Nephron (organoid): ENCODE results near the gene SCT.

ENCODE experiments used
- H3K27ac Mint-ChIP-seq, 3 experiments: 2 replicates each; pipeline ENCODE4 v1.8.0; 2020; ENCODE audit warnings: mixed read lengths in 3 of 3, mild to moderate bottlenecking in 2 of 3, moderate library complexity in 1 of 3
- H3K27me3 Mint-ChIP-seq: 2 replicates; pipeline ENCODE4 v1.8.0; 2021; ENCODE audit warnings: low read depth, mild to moderate bottlenecking, moderate library complexity, mixed read lengths
- H3K36me3 Mint-ChIP-seq: 2 replicates; pipeline ENCODE4 v1.8.0; 2020; ENCODE audit warnings: low read depth, mixed read lengths
- H3K4me1 Mint-ChIP-seq: 2 replicates; pipeline ENCODE4 v1.8.0; 2020; ENCODE audit warnings: mixed read lengths
- H3K4me3 Mint-ChIP-seq, 3 experiments: 2 replicates each; pipeline ENCODE4 v1.8.0; 2020; ENCODE audit warnings: mild to moderate bottlenecking in 3 of 3, mixed read lengths in 3 of 3, moderate library complexity in 2 of 3
- H3K9me3 Mint-ChIP-seq: 2 replicates; pipeline ENCODE4 v1.8.0; 2020; ENCODE audit warnings: mixed read lengths
- CTCF ChIP-seq, 3 experiments: fragments of 200-600 bp; sonication (generic); IDR thresholded peaks; one replicate each; pipeline ENCODE4 v1.5.0; 2021; ENCODE audit warnings: antibody characterized with exemption in 3 of 3; ENCODE audit not compliant: unreplicated experiment in 3 of 3

The SCT gene

GRCh38 chr11:620935-621814, 5.8 kb downstream of the SCT start:
- Mint-ChIP-seq H3K27me3 (peaks cover 14% of the 10 kb centered on the region), H3K36me3 (no peaks in the 10 kb centered on the region), H3K27ac (no peak overlapping the region), H3K4me1 (no peaks in the 10 kb centered on the region), H3K4me3 (no peak overlapping the region), H3K9me3 (no peaks in the 10 kb centered on the region)
- TF ChIP-seq CTCF (IDR thresholded peaks at IDR 0.05; ENCODE audit: unreplicated experiment in 3 of 3), result no peak

GRCh38 chr11:620201-620600, 6.8 kb downstream of the SCT start:
- Mint-ChIP-seq H3K4me1 (peaks cover 5% of the 10 kb centered on the region), H3K36me3 (no peaks in the 10 kb centered on the region), H3K9me3 (no peaks in the 10 kb centered on the region), H3K27me3 (peaks cover 9% of the 10 kb centered on the region), H3K27ac (no peak overlapping the region), H3K4me3 (no peak overlapping the region)
- TF ChIP-seq CTCF (IDR thresholded peaks at IDR 0.05; ENCODE audit: unreplicated experiment in 3 of 3), result no peak

DNA sequence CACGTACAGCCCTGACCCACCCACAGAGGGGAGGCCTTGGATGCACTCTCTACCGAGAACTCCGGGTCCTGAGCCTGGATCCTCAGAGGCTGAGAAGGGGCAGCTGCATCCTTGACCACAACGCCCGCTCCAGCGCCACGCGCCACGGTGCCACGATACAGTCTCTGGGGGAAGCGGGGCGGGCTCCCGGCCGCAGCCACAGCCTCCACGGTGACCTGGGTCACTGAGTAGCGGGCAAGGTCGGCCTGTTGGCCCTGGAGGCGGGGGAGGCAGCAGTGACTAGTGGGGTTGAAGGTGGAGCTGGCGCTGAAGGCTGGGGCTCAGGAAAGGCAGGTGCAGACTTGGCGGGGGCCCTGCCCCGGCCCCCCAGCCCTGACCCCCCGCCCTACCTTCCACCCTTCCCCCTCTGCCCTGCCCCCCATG, 7.3 kb downstream of the SCT start:
- Mint-ChIP-seq H3K27me3 (peaks cover 9% of the 10 kb centered on the region), H3K36me3 (no peaks in the 10 kb centered on the region), H3K4me1 (peaks cover 5% of the 10 kb centered on the region), H3K27ac (no peak overlapping the region), H3K9me3 (no peaks in the 10 kb centered on the region), H3K4me3 (peak overlapping the region in 1 of 3 experiments; percentile 14)
- TF ChIP-seq CTCF (IDR thresholded peaks at IDR 0.05; ENCODE audit: unreplicated experiment in 3 of 3), result no peak

DNA sequence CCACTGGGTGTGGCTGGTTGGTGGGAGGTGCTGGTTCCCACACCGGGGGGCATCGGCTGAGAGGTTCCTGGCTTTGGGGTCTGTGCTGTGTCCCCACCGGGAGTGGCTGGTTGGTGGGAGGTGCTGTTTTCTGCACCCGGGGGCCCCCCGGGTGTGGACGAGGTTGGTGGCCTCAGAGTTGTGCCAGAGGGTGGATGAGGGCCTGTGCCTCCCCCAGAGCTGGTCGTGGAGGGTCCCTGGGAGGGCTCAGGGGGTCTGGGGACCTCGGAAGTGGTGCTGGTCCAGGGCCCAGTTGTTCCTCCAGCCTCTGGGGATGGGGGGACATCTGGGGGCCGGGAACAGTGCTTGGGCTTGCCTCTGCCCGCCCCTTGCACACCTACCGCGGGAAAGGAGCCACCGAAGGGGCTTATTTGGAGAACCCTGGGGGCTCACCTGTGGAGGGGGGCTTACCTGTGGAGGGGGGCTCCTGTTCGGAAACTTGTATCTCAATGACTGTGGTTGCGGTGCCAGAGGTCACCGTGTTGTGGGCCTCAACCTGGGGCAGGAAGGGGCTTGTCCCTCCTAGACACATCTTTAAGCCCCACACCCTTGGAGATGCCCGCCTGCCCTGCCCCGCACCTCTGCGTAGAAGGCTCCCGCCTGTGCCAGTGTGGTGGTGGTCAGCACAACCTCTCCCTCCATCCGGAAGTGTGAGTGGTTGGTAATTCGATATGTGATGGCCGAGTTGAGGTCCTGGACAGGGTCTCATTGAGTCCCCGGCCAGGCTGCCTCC, 7.9 kb downstream of the SCT start:
- Mint-ChIP-seq H3K4me3 (peak overlapping the region in 1 of 3 experiments; percentile 14), H3K9me3 (no peaks in the 10 kb centered on the region), H3K36me3 (no peaks in the 10 kb centered on the region), H3K27ac (no peak overlapping the region), H3K4me1 (peaks cover 5% of the 10 kb centered on the region), H3K27me3 (peaks cover 9% of the 10 kb centered on the region)
- no peak for TF ChIP-seq CTCF (IDR thresholded peaks at IDR 0.05; ENCODE audit: unreplicated experiment in 3 of 3)

- Mint-ChIP-seq H3K4me1 (peaks cover 5% of the 10 kb centered on the region), H3K27me3 (peaks cover 2% of the 10 kb centered on the region), H3K36me3 (no peaks in the 10 kb centered on the region), H3K27ac (no peak overlapping the region), H3K9me3 (no peaks in the 10 kb centered on the region), H3K4me3 (no peak overlapping the region)
- no peak for TF ChIP-seq CTCF (IDR thresholded peaks at IDR 0.05; ENCODE audit: unreplicated experiment in 3 of 3)
Observed at GRCh38 chr11:617912-618682, 8.9 kb downstream of the SCT start.
